ENCODE data around the gene KCNJ14.
A peak's percentile ranks its signal among the peaks of the same experiment; 100 is the strongest.

The KCNJ14 gene

GRCh38 chr19:48419158-48419920 lies 36.0 kb upstream of the KCNJ14 start:
- no peak for TF ChIP-seq CTCF (conservative IDR thresholded peaks at IDR 0.05)
- peak overlapping the region; percentile 13; the same call in 1 of the 2 replicates for H3K27ac ChIP-seq

- peak overlapping the region; percentile 95 for H3K27ac ChIP-seq
- TF ChIP-seq CTCF (conservative IDR thresholded peaks at IDR 0.05), result no peak
Observed at GRCh38 chr19:48421548-48421947, 33.8 kb upstream of the KCNJ14 start.

- H3K27ac ChIP-seq, result peak overlapping the region; percentile 95
- no peak for TF ChIP-seq CTCF (conservative IDR thresholded peaks at IDR 0.05)
Observed at GRCh38 chr19:48424694-48425219, 30.6 kb upstream of the KCNJ14 start.

GRCh38 chr19:48428670-48429069 lies 26.7 kb upstream of the KCNJ14 start:
- peak overlapping the region; percentile 95; the same call in 1 of the 2 replicates for H3K27ac ChIP-seq
- TF ChIP-seq CTCF (conservative IDR thresholded peaks at IDR 0.05), result no peak

GRCh38 chr19:48433337-48433736 lies 22.0 kb upstream of the KCNJ14 start:
- no peak overlapping the region for H3K27ac ChIP-seq
- no peak for TF ChIP-seq CTCF (conservative IDR thresholded peaks at IDR 0.05)

- TF ChIP-seq CTCF (conservative IDR thresholded peaks at IDR 0.05), result no peak
- no peak overlapping the region for H3K27ac ChIP-seq
Observed at GRCh38 chr19:48436586-48436985, 18.8 kb upstream of the KCNJ14 start.

- H3K27ac ChIP-seq, result no peak overlapping the region
- TF ChIP-seq CTCF (conservative IDR thresholded peaks at IDR 0.05), result no peak
Observed at GRCh38 chr19:48441360-48442050, 13.9 kb upstream of the KCNJ14 start.
